ENCODE measurements around the gene NEDD4L. TPM values are rescaled to one million over a fixed set of nuclear protein-coding genes. Genes with fewer than 3 reads are reported as not detected.

NEDD4L gene
- polyA plus RNA-seq, 1 donor (not counting 4 experiments of a cell fraction or from before 2014, with no cell fraction given): 52.6 TPM

GRCh38 chr18:58117786-58118403 is 73.9 kb downstream of the NEDD4L start:
- Histone ChIP-seq H3K9ac (ENCODE audit: control insufficient read depth, extremely low read depth, insufficient read depth, low read length) (no peak overlapping the region), H3K79me2 (ENCODE audit: control insufficient read depth, insufficient read depth, low read length) (peaks cover 2% of the 10 kb centered on the region)

GRCh38 chr18:58118536-58118935 is 74.5 kb downstream of the NEDD4L start:
- Histone ChIP-seq H3K27me3 (ENCODE audit: control insufficient read depth, extremely low read depth, insufficient read depth, low read length) (no peaks in the 10 kb centered on the region), H3K36me3 (ENCODE audit: control insufficient read depth in 2 of 2, extremely low read depth in 1 of 2, insufficient read depth in 2 of 2, low read length in 2 of 2) (no peaks in the 10 kb centered on the region), H3K4me1 (ENCODE audit: control insufficient read depth, extremely low read depth, insufficient read depth, low read length) (peaks cover 11% of the 10 kb centered on the region), H3K27ac (ENCODE audit: control insufficient read depth, insufficient read depth, low read length) (no peak overlapping the region), H3K4me2 (ENCODE audit: control insufficient read depth, extremely low read depth, insufficient read depth, low read depth, low read length) (no peak overlapping the region), H3K9ac (ENCODE audit: control insufficient read depth, extremely low read depth, insufficient read depth, low read length) (no peak overlapping the region), H3K9me1 (ENCODE audit: control insufficient read depth, extremely low read depth, insufficient read depth, low read length) (no peaks in the 10 kb centered on the region), H3K9me3 (ENCODE audit: control insufficient read depth, low read depth, low read length) (no peaks in the 10 kb centered on the region), H4K20me1 (ENCODE audit: control insufficient read depth, extremely low read depth, insufficient read depth, low read length) (no peaks in the 10 kb centered on the region), H3K79me2 (ENCODE audit: control insufficient read depth, insufficient read depth, low read length) (peaks cover 2% of the 10 kb centered on the region), H2AFZ (ENCODE audit: control insufficient read depth, low read length) (no peak overlapping the region), H3K4me3 (ENCODE audit: control insufficient read depth in 2 of 3, extremely low read depth in 1 of 3, insufficient read depth in 2 of 3, low read depth in 1 of 3, low read length in 3 of 3) (no peak overlapping the region)
- TF ChIP-seq CTCF (optimal IDR thresholded peaks at IDR 0.05 in 1 of 3, IDR thresholded peaks at IDR 0.05 in 1 of 3, conservative IDR thresholded peaks at IDR 0.05 in 1 of 3; ENCODE audit: extremely low read depth in 1 of 3, insufficient read depth in 2 of 3, low read length in 3 of 3) (no peak), EZH2 (IDR thresholded peaks at IDR 0.05; ENCODE audit: low read length) (no peak)
- DNase-seq (ENCODE audit: low read depth, low spot score): no peak
- no peak for FAIRE-seq
- dilution Hi-C loops (cut with MboI; ENCODE audit: extremely low pct_ligation_motif_present, low sequenced_read_pairs): no loop called here

More at GRCh38 chr18:58117786-58118403, 73.9 kb downstream of the NEDD4L start:
- FAIRE-seq: peak; percentile 93
- Histone ChIP-seq H3K4me3 (ENCODE audit: control insufficient read depth in 2 of 3, extremely low read depth in 1 of 3, insufficient read depth in 2 of 3, low read depth in 1 of 3, low read length in 3 of 3) (no peak overlapping the region), H4K20me1 (ENCODE audit: control insufficient read depth, extremely low read depth, insufficient read depth, low read length) (no peaks in the 10 kb centered on the region), H3K36me3 (ENCODE audit: control insufficient read depth in 2 of 2, extremely low read depth in 1 of 2, insufficient read depth in 2 of 2, low read length in 2 of 2) (no peaks in the 10 kb centered on the region), H3K27me3 (ENCODE audit: control insufficient read depth, extremely low read depth, insufficient read depth, low read length) (no peaks in the 10 kb centered on the region), H2AFZ (ENCODE audit: control insufficient read depth, low read length) (no peak overlapping the region), H3K4me1 (ENCODE audit: control insufficient read depth, extremely low read depth, insufficient read depth, low read length) (peaks cover 11% of the 10 kb centered on the region), H3K9me1 (ENCODE audit: control insufficient read depth, extremely low read depth, insufficient read depth, low read length) (no peaks in the 10 kb centered on the region), H3K4me2 (ENCODE audit: control insufficient read depth, extremely low read depth, insufficient read depth, low read depth, low read length) (peak overlapping the region; percentile 15), H3K9me3 (ENCODE audit: control insufficient read depth, low read depth, low read length) (no peaks in the 10 kb centered on the region), H3K27ac (ENCODE audit: control insufficient read depth, insufficient read depth, low read length) (peak overlapping the region; percentile 30)
- dilution Hi-C loops (cut with MboI; ENCODE audit: extremely low pct_ligation_motif_present, low sequenced_read_pairs): no loop called here
- DNase-seq (ENCODE audit: low read depth, low spot score): peak; percentile 66
- TF ChIP-seq CTCF (optimal IDR thresholded peaks at IDR 0.05 in 1 of 3, IDR thresholded peaks at IDR 0.05 in 1 of 3, conservative IDR thresholded peaks at IDR 0.05 in 1 of 3; ENCODE audit: extremely low read depth in 1 of 3, insufficient read depth in 2 of 3, low read length in 3 of 3) (no peak), EZH2 (IDR thresholded peaks at IDR 0.05; ENCODE audit: low read length) (no peak)

All from keratinocyte (primary cell).